ENCODE results near the gene VPS11.

Gene VPS11

DNA sequence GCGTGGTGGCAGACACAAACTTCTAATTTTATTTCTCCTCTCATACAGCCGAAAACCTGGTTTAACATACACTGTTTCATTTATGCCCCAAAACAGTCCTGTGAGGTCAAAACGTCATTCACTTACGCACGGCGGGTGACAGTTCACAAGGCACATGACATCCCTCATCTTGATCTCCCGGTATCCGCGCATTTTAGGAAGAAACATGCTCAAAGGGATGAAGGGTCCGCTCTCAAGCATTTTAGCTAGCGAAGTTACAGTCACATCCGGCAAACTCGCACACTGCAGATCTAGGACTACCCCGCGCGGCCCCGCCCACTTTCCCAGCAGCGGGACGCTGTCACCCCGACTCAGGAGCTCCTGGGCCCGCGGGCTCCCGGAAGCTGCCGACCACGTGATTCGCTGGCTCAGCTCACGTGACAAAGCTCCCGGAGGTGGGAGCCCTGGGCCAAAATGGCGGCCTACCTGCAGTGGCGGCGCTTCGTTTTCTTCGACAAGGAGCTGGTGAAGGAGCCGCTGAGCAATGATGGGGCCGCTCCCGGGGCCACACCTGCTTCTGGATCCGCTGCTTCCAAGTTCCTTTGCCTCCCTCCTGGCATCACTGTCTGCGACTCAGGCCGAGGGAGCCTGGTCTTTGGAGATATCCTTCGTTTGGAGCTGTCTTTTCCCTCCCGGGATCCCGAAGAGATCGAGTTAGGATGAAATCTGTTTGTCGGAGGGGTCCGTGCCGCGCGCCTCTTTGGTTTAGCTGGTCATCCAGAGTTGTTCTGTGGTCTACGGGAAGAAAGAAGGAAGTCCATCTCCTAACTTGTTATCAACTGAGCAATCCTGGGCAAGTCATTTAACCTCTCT, at the start of gene VPS11:
Gene VPS11 (plus strand): TSS at position 448 of the 852 bp plus-strand sequence. CDS start 6 bp downstream, at position 454.
- peak within 1 kb of the TSS; percentile 95 for H3K9ac ChIP-seq (ENCODE audit: low read length)
- H3K36me3 ChIP-seq (ENCODE audit: control insufficient read depth, insufficient read depth, low read length): no peaks in the 10 kb centered on the region
- no peaks in the 10 kb centered on the region for H3K27me3 ChIP-seq (ENCODE audit: control insufficient read depth, insufficient read depth, low read length)
- peak within 1 kb of the TSS; percentile 98 for H3K4me3 ChIP-seq (ENCODE audit: low read length)
- no peaks in the 10 kb centered on the region for H3K9me3 ChIP-seq (ENCODE audit: control insufficient read depth, low read length)
- H3K4me1 ChIP-seq (ENCODE audit: control insufficient read depth, insufficient read depth, low read length): peaks cover 8% of the 10 kb centered on the region

DNA sequence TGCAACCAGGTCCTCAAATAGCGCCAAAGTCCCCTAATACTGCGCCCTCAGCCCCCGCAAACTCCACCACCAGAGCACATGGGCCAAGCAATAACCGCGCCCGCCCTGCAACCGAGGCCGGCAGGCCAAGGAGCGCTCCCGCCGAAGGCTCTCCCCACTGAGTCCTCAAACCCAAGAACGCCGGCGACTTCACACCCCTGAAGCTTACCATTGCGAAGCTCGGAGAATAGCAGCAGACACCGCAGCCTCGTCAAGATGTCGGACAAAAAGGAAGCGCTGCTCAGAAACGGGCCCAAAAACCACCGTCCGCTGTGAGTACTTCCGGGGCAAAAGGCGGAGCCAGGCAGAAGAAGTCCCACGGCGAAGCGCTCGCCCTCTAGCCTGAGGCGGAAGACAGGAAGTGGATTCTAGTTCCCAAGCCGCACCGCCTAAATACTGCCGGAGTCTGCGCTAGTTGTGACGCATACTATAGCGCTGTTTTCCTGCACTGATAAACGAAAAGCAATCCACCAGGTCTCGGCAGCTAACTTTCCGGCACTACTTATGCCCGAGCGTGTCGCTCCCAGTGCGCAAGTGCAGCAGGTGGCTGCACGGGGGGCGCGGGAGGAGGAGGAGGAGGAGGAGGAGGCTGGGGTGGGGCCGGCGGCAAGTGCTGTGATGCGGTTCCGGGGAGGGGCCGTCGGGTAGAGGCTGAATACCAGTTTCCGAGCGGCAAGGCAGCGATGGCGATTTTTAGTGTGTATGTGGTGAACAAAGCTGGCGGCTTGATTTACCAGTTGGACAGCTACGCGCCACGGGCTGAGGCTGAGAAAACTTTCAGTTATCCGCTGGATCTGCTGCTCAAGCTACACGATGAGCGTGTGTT, 49.3 kb upstream of the VPS11 start, which contains the start of the genes RPS25 and TRAPPC4:
Gene RPS25 (minus strand): TSS at position 270 of the 865 bp plus-strand sequence. CDS start 59 bp downstream, at position 211.
Gene TRAPPC4 (plus strand): TSS at position 693 of the 865 bp plus-strand sequence. CDS start 30 bp downstream, at position 723.
- no peaks in the 10 kb centered on the region for H3K27me3 ChIP-seq (ENCODE audit: control insufficient read depth, insufficient read depth, low read length)
- no peaks in the 10 kb centered on the region for H3K9me3 ChIP-seq (ENCODE audit: control insufficient read depth, low read length)
- peak within 1 kb of the TSS; percentile 92 for H3K4me3 ChIP-seq (ENCODE audit: low read length)
- peaks cover 14% of the 10 kb centered on the region for H3K36me3 ChIP-seq (ENCODE audit: control insufficient read depth, insufficient read depth, low read length)
- H3K9ac ChIP-seq (ENCODE audit: low read length): peak within 1 kb of the TSS; percentile 97
- H3K4me1 ChIP-seq (ENCODE audit: control insufficient read depth, insufficient read depth, low read length): peaks cover 35% of the 10 kb centered on the region

DNA sequence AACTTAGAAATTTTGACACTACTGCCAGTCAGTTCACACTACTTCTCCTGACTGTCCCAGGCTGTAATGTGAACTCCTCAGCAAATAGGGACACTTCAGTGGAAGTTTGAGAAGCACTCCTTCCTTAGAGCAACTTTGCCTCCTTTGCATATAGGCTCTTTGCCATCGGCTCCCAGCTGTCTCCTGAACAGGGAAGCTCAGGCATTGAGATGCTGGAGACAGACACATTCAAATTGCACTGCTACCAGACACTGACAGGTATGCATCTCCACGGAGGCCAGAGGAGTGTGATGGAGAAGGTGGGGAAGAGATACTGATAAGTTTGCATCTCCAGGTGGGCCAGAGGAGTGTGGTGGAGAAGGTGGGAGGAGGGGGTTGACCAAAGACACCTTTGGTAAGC, 47.6 kb upstream of the VPS11 start:
- peak overlapping the region; percentile 92 for H3K4me3 ChIP-seq (ENCODE audit: low read length)
- H3K27me3 ChIP-seq (ENCODE audit: control insufficient read depth, insufficient read depth, low read length): no peaks in the 10 kb centered on the region
- no peaks in the 10 kb centered on the region for H3K9me3 ChIP-seq (ENCODE audit: control insufficient read depth, low read length)
- H3K4me1 ChIP-seq (ENCODE audit: control insufficient read depth, insufficient read depth, low read length): peaks cover 43% of the 10 kb centered on the region
- peaks cover 8% of the 10 kb centered on the region for H3K36me3 ChIP-seq (ENCODE audit: control insufficient read depth, insufficient read depth, low read length)
- H3K9ac ChIP-seq (ENCODE audit: low read length): no peak overlapping the region

DNA sequence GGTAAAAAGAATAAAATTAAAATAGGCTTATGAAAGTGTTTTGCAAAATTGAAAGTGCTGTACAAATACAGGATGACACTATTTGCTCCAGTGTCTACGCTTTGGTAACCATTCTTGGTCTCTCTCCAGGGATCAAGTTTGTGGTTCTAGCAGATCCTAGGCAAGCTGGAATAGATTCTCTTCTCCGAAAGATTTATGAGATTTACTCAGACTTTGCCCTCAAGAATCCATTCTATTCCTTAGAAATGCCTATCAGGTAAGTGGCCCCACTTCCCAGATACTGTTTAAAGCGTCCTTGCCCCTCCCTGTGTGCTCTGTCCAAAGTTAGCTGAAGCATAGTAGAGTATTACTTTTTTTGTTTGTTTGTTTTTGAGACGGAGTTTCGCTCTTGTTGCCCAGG, 46.0 kb upstream of the VPS11 start:
- H3K9me3 ChIP-seq (ENCODE audit: control insufficient read depth, low read length): no peaks in the 10 kb centered on the region

DNA sequence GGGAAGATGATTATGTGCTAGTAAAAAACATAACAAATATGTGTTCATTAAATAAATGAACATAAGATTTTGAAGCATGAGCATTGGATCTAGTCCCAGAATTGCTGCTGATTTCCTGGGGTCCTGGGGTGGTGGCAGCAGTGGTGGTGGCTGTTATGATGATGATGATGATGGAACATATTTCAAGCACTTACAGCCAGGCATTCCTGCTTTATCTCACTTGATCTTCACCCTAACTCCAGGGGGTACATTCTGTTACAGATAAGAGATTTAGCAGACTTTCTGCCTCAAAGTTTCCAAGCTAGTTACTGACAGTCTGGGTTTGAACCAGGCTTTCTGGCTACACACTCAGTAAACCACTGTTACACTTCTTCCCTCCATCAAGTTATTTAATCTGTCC, 43.9 kb upstream of the VPS11 start:
- Histone ChIP-seq H3K36me3 (ENCODE audit: control insufficient read depth, insufficient read depth, low read length) (no peaks in the 10 kb centered on the region), H3K9me3 (ENCODE audit: control insufficient read depth, low read length) (no peaks in the 10 kb centered on the region), H3K9ac (ENCODE audit: low read length) (no peak overlapping the region), H3K27me3 (ENCODE audit: control insufficient read depth, insufficient read depth, low read length) (no peaks in the 10 kb centered on the region), H3K4me1 (ENCODE audit: control insufficient read depth, insufficient read depth, low read length) (peaks cover 54% of the 10 kb centered on the region), H3K4me3 (ENCODE audit: low read length) (no peak overlapping the region)

More for the DNA sequence above, 46.0 kb upstream of the VPS11 start:
- Histone ChIP-seq H3K4me1 (ENCODE audit: control insufficient read depth, insufficient read depth, low read length) (peaks cover 42% of the 10 kb centered on the region), H3K4me3 (ENCODE audit: low read length) (no peak overlapping the region), H3K9ac (ENCODE audit: low read length) (no peak overlapping the region), H3K27me3 (ENCODE audit: control insufficient read depth, insufficient read depth, low read length) (no peaks in the 10 kb centered on the region), H3K36me3 (ENCODE audit: control insufficient read depth, insufficient read depth, low read length) (no peaks in the 10 kb centered on the region)

DNA sequence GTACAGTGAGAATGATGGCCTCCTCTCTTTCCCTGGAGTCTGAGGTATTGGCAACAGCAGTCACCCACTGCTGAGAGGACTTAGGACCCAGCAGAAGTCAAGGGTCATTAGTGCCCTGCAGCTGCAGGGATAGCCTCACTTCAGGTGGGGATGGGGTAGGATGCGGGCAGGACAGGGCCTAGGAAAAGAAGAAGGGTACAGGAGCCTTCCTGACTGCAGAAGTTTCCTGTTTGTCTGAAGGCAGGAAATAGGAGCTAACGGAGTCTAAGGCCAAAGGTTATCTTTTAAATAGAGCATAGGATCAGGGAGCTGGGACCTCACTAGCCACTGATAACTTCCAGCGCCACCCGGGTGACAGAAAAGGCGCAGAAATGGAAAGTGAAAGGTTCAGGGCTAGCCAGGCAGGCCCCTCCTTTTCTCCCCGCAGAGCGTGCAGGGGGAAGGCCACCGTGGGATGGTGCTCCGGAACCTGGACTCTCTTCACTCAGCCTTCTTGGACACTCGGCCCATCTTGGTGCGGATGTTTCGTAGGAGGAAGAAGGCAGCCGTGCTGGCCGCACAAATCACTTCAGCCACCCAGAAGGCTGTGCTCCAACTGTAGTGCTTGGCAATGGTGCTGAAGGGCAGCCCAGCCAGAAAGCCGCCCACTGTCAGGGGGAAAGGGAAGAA, 43.1 kb upstream of the VPS11 start:
- Histone ChIP-seq H3K27me3 (ENCODE audit: control insufficient read depth, insufficient read depth, low read length) (no peaks in the 10 kb centered on the region), H3K9me3 (ENCODE audit: control insufficient read depth, low read length) (no peaks in the 10 kb centered on the region), H3K36me3 (ENCODE audit: control insufficient read depth, insufficient read depth, low read length) (no peaks in the 10 kb centered on the region), H3K4me1 (ENCODE audit: control insufficient read depth, insufficient read depth, low read length) (peaks cover 62% of the 10 kb centered on the region), H3K9ac (ENCODE audit: low read length) (no peak overlapping the region), H3K4me3 (ENCODE audit: low read length) (no peak overlapping the region)

DNA sequence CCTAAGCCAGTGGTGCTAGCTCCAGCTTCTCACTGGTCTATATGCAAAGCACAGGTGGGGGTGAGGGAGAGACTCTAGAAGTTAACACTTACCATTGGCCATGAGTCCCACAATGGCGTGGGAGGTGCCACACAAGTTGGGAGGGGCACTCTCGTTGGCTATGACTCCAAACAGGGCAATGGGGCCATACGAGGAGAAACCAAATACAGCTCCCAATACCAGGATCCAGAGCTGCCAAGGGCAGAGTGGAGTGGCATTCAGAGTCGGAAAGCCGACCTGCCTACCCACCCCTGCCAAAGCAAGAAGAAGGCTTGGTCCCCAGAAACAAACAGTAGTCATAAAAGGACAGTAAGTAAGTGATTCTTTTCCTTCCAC, 42.5 kb upstream of the VPS11 start:
- Histone ChIP-seq H3K9me3 (ENCODE audit: control insufficient read depth, low read length) (no peaks in the 10 kb centered on the region), H3K4me3 (ENCODE audit: low read length) (no peak overlapping the region), H3K4me1 (ENCODE audit: control insufficient read depth, insufficient read depth, low read length) (peaks cover 62% of the 10 kb centered on the region), H3K36me3 (ENCODE audit: control insufficient read depth, insufficient read depth, low read length) (no peaks in the 10 kb centered on the region), H3K27me3 (ENCODE audit: control insufficient read depth, insufficient read depth, low read length) (no peaks in the 10 kb centered on the region), H3K9ac (ENCODE audit: low read length) (no peak overlapping the region)

DNA sequence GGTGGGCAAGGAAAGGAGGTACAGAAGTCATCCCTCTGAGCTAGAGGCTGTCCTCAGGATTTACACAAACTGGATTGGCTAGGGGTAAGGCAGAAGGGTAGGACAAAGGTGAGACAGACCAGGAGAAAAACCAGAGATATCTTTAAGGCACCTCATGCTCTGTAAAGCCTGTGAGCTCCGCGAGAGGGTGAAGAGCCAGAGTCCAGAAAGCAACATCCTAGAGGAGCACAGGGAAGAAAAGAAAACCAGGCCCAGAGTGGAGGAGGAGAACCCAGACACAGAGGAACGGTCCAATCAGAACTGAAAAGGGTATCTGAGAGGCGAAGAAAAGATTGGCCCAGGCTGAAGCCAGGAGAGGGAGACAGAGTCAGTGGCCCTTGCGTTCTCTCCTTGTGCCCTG, 42.1 kb upstream of the VPS11 start:
- Histone ChIP-seq H3K9me3 (ENCODE audit: control insufficient read depth, low read length) (no peaks in the 10 kb centered on the region), H3K4me3 (ENCODE audit: low read length) (no peak overlapping the region), H3K36me3 (ENCODE audit: control insufficient read depth, insufficient read depth, low read length) (no peaks in the 10 kb centered on the region), H3K27me3 (ENCODE audit: control insufficient read depth, insufficient read depth, low read length) (no peaks in the 10 kb centered on the region), H3K4me1 (ENCODE audit: control insufficient read depth, insufficient read depth, low read length) (peaks cover 58% of the 10 kb centered on the region), H3K9ac (ENCODE audit: low read length) (no peak overlapping the region)

DNA sequence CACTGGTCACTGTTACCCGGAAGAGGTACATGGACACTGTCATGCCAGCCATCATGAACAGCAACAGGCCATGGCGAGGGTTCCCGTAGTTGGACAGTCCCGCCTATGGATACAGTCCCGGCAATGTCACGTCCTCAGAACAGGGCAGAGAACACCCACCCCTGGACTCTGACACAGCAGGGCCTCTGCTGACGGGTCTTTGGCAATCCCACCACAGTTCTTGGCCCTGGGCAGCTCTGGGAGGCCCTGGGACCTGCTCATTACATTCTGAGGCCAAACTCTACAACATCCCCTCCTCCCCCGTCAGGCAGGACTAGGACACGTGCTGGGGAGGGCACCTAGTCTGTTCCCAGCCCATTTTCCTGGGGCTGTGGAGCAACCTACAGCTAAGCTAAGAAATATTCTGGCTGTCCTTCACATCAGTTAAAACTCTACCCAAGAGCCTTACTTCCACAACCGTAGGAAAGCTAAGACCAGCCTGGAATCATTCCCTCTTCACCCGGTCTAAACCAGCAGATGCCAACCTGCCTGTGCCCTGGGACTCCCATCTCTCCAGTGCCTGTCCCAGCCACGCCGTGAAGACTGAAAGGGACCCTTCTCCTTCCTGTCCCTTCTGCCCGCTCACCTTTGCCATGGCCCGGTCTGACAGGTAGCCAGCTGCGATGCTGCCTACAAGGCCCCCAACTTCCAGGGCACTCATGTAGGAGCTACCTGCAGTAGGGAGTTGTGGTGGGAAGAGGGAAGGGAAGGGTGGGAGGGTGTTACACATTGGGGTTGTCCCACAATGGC, 41.4 kb upstream of the VPS11 start:
- H3K9ac ChIP-seq (ENCODE audit: low read length): no peak overlapping the region
- no peaks in the 10 kb centered on the region for H3K27me3 ChIP-seq (ENCODE audit: control insufficient read depth, insufficient read depth, low read length)
- H3K4me3 ChIP-seq (ENCODE audit: low read length): no peak overlapping the region
- peaks cover 51% of the 10 kb centered on the region for H3K4me1 ChIP-seq (ENCODE audit: control insufficient read depth, insufficient read depth, low read length)
- no peaks in the 10 kb centered on the region for H3K36me3 ChIP-seq (ENCODE audit: control insufficient read depth, insufficient read depth, low read length)
- H3K9me3 ChIP-seq (ENCODE audit: control insufficient read depth, low read length): no peaks in the 10 kb centered on the region

DNA sequence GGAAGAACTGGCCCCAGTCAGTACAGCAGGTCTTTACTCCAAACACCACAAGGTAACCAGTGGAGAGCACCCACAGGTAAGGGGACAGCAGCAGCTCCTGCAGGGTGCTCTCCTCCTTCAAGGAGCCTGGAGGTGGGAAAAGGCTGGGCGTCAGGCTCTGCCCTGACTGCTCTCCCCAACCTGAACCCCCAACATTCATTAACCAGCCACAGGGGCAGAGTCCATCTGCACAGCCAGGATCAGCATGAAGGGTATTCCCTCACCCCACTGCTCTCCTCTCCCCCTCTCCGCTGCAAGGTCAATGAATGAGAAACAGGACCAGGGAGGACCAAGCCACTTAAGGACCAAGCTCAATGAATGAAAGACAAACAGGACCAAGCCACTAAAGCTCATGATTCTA, 40.6 kb upstream of the VPS11 start:
- Histone ChIP-seq H3K9ac (ENCODE audit: low read length) (no peak overlapping the region), H3K27me3 (ENCODE audit: control insufficient read depth, insufficient read depth, low read length) (no peaks in the 10 kb centered on the region), H3K36me3 (ENCODE audit: control insufficient read depth, insufficient read depth, low read length) (no peaks in the 10 kb centered on the region), H3K9me3 (ENCODE audit: control insufficient read depth, low read length) (no peaks in the 10 kb centered on the region), H3K4me3 (ENCODE audit: low read length) (no peak overlapping the region), H3K4me1 (ENCODE audit: control insufficient read depth, insufficient read depth, low read length) (peaks cover 45% of the 10 kb centered on the region)

Measured in mucosa of stomach (tissue), 1 donor.